ENCODE measurements around the gene LARGE2.

The LARGE2 gene

GRCh38 chr11:45932217-45932616 lies 9.8 kb downstream of the LARGE2 start:
- no peak for TF ChIP-seq CTCF (IDR thresholded peaks at IDR 0.05; ENCODE audit: low read depth, low read length)
- DNase-seq (ENCODE audit: extremely low read depth, low read depth) = no peak

GRCh38 chr11:45933131-45933831 lies 10.8 kb downstream of the LARGE2 start:
- no peak for DNase-seq (ENCODE audit: extremely low read depth, low read depth)
- TF ChIP-seq CTCF (IDR thresholded peaks at IDR 0.05; ENCODE audit: low read depth, low read length) = no peak

- TF ChIP-seq CTCF (IDR thresholded peaks at IDR 0.05; ENCODE audit: low read depth, low read length) = no peak
- DNase-seq (ENCODE audit: extremely low read depth, low read depth) = no peak
Measured at GRCh38 chr11:45933846-45934579, 11.6 kb downstream of the LARGE2 start.

GRCh38 chr11:45934580-45935318 lies 12.3 kb downstream of the LARGE2 start:
- TF ChIP-seq CTCF (IDR thresholded peaks at IDR 0.05; ENCODE audit: low read depth, low read length) = no peak
- DNase-seq (ENCODE audit: extremely low read depth, low read depth) = no peak

- DNase-seq (ENCODE audit: extremely low read depth, low read depth) = no peak
- TF ChIP-seq CTCF (IDR thresholded peaks at IDR 0.05; ENCODE audit: low read depth, low read length) = no peak
Measured at GRCh38 chr11:45935349-45936064, 13.1 kb downstream of the LARGE2 start.

GRCh38 chr11:45936511-45937054 lies 14.1 kb downstream of the LARGE2 start:
- no peak for TF ChIP-seq CTCF (IDR thresholded peaks at IDR 0.05; ENCODE audit: low read depth, low read length)

More at GRCh38 chr11:45936511-45937054, 14.1 kb downstream of the LARGE2 start:
- no peak for DNase-seq (ENCODE audit: extremely low read depth, low read depth)
